Mucosa of descending colon (tissue), 3 donors: Measurements from ENCODE around the gene AK8. TPM values are rescaled to one million over a fixed set of nuclear protein-coding genes. Genes with fewer than 3 reads are reported as not detected.
A peak's percentile ranks its signal among the peaks of the same experiment; 100 is the strongest.

Experiments used
- ATAC-seq: fragments of 200-7000 bp; cut with Tn5 transposase; one replicate; pipeline ENCODE4 v1.9.1; 2020; ENCODE audit warnings: mild to moderate bottlenecking, moderate library complexity
- DNase-seq, 3 donors: peaks; one replicate each; pipeline ENCODE4 v3.0.0-alpha.2; 2020
- H3K36me3 ChIP-seq: fragments of 200-600 bp; one replicate; pipeline ENCODE4 v1.8.0; 2021; ENCODE audit warnings: low read depth, mild to moderate bottlenecking
- H3K4me1 ChIP-seq: fragments of 200-600 bp; one replicate; pipeline ENCODE4 v1.8.0; 2021; ENCODE audit warnings: low read depth, mild to moderate bottlenecking
- H3K4me3 ChIP-seq: fragments of 200-600 bp; one replicate; pipeline ENCODE4 v1.8.0; 2021; ENCODE audit warnings: mild to moderate bottlenecking
- H3K9me3 ChIP-seq: fragments of 200-600 bp; one replicate; pipeline ENCODE4 v1.8.0; 2021; ENCODE audit warnings: mild to moderate bottlenecking
- intact Hi-C, 2 donors: fragments of 100-400 bp; cut with DNase I in 1 of 2; cut with micrococcal nuclease in 1 of 2; formaldehyde crosslinking; loops; one replicate each; pipeline versions ENCODE4 v1.11.0 to v1.11.1; 2022; cut with DNase I, micrococcal nuclease
- total RNA-seq, 3 donors: library from RNA; stranded (reverse); fragmentation: NEBNext Ultra II Directional in 2 of 3; extraction: Animal tissue kit (Norgen Biotek cat#: 25700) in 2 of 3; gene quantifications; one replicate each; pipeline versions ENCODE4 v1.2.1 to v1.2.4, GENCODE V29; 2021 to 2023
- TF ChIP-seq, protein P1 (sequence below): fragments of 200-600 bp; IDR thresholded peaks from one replicate; pipeline ENCODE4 v1.8.0; 2022; ENCODE audit warnings: antibody characterized with exemption, mild to moderate bottlenecking
- donor health status: DM: no; HTN: no; CAD: no; lungs with moderate emphysema.
- donor health status: DM: no; HTN: no; CAD: no.
- donor health status: DM: no; HTN: yes; CAD: no.

The AK8 gene
- total RNA-seq, 3 donors from 2014 or later = 0.96 to 2.0 TPM; not detected in 1

DNA sequence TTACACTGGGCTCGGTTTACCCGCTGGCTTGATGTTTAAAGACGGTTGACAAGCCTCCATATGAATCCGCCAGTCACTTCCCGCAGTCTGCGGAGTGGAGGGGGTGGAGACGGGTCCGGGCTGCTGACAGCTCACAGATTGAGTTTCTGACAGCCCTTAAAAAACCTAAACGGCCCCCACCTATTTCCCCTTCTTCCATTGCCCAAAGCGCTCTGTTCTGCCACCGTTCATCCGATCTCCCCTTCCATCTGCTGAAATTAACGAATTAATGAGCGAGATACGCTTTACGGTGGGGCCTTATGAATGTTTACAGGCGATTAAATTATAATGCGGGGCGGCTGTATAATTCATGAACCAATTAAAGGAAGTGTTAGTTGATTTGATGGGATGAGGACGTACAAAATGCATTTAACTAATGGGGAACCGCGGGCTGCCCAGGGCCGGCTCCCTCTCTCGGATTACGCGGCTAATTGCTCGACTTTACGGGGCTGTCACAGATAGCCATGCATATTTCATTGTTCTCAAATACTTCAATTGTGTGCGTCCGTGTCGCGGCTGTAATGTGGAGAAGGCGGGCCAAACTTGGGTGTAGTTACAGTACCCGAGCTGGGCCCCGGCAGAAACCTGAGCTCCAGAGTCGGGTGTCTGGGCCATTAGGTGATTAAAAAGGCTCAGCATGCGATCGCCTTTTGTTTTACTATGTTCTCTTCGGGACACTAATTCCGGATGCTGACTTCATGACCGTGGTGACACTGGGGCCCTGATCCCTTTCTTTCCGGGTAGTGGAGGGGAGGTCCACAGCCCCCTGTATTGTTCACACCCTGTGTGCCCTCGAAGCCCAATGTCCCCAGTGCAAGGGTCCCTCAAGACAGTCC is 133.0 kb downstream of the AK8 start:
- intact Hi-C loops = no loop called here
- Histone ChIP-seq H3K4me1 (peaks cover 5% of the 10 kb centered on the region), H3K9me3 (no peaks in the 10 kb centered on the region), H3K4me3 (no peak overlapping the region), H3K36me3 (no peaks in the 10 kb centered on the region)
- TF ChIP-seq, protein P1, sequence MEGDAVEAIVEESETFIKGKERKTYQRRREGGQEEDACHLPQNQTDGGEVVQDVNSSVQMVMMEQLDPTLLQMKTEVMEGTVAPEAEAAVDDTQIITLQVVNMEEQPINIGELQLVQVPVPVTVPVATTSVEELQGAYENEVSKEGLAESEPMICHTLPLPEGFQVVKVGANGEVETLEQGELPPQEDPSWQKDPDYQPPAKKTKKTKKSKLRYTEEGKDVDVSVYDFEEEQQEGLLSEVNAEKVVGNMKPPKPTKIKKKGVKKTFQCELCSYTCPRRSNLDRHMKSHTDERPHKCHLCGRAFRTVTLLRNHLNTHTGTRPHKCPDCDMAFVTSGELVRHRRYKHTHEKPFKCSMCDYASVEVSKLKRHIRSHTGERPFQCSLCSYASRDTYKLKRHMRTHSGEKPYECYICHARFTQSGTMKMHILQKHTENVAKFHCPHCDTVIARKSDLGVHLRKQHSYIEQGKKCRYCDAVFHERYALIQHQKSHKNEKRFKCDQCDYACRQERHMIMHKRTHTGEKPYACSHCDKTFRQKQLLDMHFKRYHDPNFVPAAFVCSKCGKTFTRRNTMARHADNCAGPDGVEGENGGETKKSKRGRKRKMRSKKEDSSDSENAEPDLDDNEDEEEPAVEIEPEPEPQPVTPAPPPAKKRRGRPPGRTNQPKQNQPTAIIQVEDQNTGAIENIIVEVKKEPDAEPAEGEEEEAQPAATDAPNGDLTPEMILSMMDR = no peak
- no peak for DNase-seq
- ATAC-seq = no peak

DNA sequence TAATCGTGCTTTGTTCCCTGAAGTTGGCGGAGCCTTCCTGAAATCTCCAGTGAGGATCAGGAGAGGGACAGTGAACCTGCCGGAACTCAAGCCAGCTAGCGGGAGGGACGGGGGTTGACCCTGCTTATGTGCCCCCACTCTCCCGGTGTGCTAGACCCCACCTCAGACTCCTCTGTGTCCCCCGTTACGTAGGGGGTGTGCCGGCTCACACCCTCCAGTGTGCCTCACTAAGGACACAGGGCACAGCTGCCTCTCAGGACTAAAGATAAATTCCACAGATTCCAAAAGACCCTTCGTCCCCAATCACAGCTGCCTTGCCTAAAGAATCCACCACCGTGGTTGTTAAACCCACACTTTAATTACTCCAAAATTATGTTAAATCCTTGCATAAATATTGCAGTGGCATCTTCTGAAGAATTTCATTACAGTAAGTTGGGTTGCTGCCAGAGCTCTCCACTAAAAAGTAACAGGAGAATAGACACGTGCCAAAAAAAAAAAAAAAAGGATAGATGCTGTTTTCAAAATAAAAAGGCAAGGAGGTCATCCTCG is 134.1 kb downstream of the AK8 start:
- TF ChIP-seq, protein P1 = no peak
- H3K4me1 ChIP-seq = peaks cover 7% of the 10 kb centered on the region
- H3K9me3 ChIP-seq = no peaks in the 10 kb centered on the region
- no peak for DNase-seq
- H3K36me3 ChIP-seq = no peaks in the 10 kb centered on the region
- no peak overlapping the region for H3K4me3 ChIP-seq
- intact Hi-C loops = no loop called here
- ATAC-seq = no peak

DNA sequence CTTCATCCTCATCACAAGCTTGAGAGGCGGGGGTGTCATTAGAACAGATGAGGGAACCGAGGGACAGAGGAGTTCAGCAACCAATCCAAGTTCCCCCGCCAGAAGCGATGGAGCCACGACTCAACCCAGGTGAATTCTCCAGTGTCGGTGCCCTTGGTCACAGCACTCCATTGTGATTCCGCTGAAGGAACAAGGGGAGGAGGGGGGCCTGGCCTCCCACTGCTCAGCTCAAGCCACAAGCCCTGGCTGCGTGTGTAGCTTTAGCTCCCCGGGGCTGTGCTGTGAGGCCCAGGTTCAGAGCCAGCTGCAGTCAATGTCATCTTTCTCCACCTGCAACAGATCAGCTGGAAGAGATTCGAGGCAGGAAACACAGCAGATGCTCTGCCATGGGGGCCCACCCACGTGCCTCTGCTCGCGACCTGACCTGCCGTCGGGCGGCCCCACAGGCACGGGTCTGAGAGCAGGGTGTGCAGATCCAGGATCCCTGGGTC is 135.2 kb downstream of the AK8 start:
- Histone ChIP-seq H3K4me1 (peaks cover 7% of the 10 kb centered on the region), H3K9me3 (no peaks in the 10 kb centered on the region), H3K4me3 (no peak overlapping the region), H3K36me3 (no peaks in the 10 kb centered on the region)
- TF ChIP-seq, protein P1 = no peak
- intact Hi-C loops = no loop called here
- DNase-seq (no peak), ATAC-seq (no peak)

DNA sequence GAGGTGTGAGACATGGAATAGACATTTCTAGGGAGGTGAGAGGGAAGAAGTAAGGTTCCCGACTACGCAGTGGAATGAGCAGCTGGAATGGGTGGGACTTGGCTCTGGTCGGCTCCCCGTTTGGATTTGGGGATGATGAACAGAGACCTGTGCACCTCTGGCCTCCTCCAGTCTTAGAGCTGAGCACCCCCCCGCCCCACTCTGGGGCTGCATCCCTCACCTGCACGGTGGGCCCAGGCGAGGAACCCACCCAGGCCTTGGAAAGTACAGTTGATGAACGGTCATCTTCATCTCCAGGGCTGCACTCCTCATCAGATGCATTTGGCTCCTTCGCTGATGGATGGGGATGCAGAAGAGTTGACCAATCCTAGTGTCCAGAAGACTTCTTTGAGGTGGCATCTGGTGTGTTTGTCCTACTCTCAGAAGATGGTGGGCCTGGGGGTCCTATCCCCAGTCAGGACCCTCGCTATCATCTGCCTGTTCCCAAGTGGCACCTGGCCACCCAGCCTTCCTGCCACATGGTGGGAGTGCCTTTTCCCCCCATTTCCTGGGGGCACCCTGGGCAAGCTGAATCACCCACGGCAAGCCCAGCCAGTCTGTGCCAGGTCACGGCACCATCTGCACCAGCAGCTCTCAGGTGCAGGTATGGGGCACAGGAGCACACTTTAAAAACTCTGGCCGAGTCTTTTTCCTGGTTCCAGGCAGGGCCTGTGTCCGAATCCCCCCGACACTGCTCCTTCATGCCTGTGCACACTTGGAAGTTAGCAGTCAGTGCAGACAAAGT is 137.4 kb downstream of the AK8 start:
- no peaks in the 10 kb centered on the region for H3K9me3 ChIP-seq
- no peaks in the 10 kb centered on the region for H3K36me3 ChIP-seq
- TF ChIP-seq, protein P1 = no peak
- intact Hi-C loops = no loop called here
- DNase-seq (no peak), ATAC-seq (no peak)
- H3K4me3 ChIP-seq = no peak overlapping the region
- peaks cover 7% of the 10 kb centered on the region for H3K4me1 ChIP-seq

DNA sequence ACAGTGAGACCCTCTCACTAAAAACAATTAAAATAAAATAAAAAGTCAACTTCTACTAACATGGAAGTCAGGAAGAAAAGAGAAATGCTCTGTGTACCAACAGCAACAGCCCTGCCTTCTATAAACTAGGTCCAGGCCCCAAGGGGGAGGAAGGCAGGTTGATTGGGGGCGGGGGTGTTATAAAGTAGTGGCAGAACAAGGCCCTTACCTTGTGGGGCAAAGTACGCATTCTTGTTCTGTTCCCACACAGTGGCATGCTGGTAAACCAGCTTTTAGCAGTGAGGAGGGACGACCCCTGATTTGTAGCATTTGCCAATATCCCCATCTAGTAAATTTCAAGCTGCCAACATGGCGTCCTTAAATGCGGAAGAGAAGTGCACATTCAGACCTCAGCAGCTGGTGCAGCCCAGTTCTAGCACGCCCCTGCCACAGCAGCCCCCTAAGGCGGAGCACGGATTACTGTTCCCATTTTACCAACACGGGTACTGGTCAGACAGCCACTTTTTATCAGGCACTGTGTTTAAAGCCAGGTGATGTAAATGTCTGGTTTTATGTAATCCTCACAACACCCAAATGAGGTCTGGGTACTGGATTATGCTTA is 138.3 kb downstream of the AK8 start:
- Histone ChIP-seq H3K4me1 (peaks cover 4% of the 10 kb centered on the region), H3K4me3 (no peak overlapping the region), H3K36me3 (no peaks in the 10 kb centered on the region), H3K9me3 (no peaks in the 10 kb centered on the region)
- ATAC-seq (peak; percentile 84), DNase-seq (peak in 2 of 3 donors; percentile 53 to 70)
- TF ChIP-seq, protein P1 = no peak
- intact Hi-C loops = no loop called here
